Mucosa of gallbladder (tissue), 1 donor: ENCODE measurements around the gene HDC. TPM values are rescaled to one million over a fixed set of nuclear protein-coding genes. Genes with fewer than 3 reads are reported as not detected.

Experiments
- DNase-seq: peaks from one replicate; pipeline ENCODE4 v3.0.0-alpha.2; 2020; ENCODE audit warnings: low spot score
- total RNA-seq: library from RNA; stranded (reverse); gene quantifications from one replicate; pipeline ENCODE4 v1.2.1, GENCODE V29; 2021
- donor health status: DM: no; HTN: no; CAD: no.

Gene HDC
- total RNA-seq, 1 donor from 2014 or later = 11.7 TPM

DNA sequence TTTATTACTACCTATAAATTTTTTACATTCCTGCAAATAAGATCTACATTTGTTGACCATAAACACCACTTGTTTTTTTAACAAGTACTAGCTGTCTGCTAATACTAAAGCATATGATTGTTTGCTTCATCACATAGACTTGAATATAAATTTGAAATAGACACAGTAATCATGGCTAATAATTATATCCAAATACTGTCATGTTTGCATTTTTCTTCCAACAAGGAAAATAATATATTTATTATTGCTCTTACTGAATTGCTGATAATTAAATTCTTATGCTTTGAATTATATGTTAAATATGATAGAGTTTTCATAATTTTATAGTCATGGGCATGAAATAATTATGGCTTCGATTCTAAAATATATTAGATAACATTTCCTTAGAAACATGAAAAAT lies 40.5 kb downstream of the HDC start:
- DNase-seq = no peak

GRCh38 chr15:50224606-50225005 lies 40.9 kb downstream of the HDC start:
- DNase-seq = no peak

DNA sequence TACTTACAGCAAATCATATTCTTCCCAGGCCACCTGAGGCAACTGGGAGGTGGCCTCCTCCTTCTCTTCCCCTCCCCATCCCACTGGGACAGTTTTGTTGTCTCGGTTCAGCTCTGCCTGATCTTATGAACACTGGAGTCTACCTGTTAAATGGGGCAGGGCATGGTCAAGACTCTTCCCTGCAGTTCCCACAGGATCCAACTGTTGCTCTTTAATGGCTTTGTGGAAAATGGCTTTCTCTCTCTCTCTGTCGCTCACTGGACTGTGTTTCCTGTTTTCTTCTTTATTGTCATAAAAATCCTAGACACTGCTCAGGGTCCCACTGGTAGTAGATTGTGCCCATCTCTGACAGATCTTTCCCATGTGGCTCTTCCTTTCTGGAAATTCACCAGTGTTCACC lies 43.3 kb downstream of the HDC start:
- no peak for DNase-seq

- no peak for DNase-seq
Measured at GRCh38 chr15:50219820-50220219, 45.7 kb downstream of the HDC start.

- DNase-seq = no peak
Measured at GRCh38 chr15:50218691-50219090, 46.8 kb downstream of the HDC start.

DNA sequence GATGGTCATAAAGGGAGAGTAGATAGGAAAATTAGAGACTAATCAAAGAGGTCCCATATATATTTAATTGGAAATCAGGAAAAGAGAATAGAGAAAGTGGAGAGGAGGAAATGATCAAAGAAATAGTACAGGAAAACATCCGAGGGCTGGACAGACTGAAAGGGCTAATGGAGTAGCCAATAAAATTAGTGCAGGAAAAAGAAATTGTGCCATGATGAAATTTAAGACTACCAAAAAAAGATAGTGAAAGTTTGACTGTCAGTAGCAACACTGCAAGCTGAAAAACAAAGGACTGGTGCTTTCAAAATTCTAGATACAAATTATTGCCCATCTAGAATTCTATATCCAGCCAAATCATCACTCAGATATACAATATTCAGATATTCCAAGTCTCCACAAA lies 47.2 kb downstream of the HDC start:
- DNase-seq = no peak

DNA sequence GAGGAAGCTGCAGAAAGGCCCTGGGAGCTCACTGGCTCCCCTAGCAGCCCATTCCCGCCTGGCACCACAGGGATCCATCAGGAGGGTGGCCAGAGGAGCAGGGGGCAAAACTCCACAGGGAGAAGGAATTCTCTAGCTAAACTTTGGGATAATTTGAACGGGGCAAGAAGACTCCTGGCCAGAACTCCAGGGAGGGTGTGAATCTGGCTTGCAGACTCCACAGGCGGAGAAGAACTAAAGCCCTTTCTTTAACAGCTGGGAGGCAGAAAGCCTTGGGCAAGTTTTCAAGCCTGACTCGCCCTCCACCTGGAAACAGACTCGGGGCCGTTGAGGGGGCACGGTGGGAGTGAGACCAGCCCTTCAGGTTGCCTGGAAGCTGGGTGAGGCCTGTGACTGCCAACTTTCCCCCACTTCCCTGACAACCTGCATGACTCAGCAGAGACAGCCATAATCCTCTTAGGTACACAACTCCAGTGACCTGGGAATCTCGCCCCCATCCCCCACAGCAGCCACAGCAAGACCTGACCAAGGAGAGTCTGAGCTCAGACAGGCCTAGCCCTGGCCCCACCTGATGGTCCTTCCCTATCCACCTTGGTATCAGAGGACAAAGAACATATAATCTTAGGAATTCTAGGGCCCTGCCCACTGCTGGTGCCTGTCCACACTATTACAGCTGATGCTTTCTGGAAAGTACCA lies 54.9 kb downstream of the HDC start:
- DNase-seq = peak; percentile 30

DNA sequence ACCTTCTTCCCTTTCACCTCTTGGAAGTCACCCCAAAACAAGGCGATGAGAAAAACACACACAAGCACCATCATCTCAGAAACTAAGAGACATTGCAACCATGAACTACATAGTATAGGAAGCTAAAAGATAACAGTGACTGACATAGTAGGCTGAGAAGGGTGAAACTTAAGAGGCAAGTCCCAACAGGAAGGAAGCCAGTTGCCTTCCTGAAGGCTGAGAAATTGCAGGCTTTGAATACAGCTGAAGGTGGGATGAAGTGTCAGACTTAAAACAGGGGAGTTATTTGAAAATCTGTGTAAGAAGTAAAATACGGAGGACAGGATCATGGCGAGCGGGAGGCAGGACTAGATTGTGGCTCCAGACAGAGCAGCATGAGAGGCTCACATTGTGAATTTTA lies 55.7 kb downstream of the HDC start:
- no peak for DNase-seq

DNA sequence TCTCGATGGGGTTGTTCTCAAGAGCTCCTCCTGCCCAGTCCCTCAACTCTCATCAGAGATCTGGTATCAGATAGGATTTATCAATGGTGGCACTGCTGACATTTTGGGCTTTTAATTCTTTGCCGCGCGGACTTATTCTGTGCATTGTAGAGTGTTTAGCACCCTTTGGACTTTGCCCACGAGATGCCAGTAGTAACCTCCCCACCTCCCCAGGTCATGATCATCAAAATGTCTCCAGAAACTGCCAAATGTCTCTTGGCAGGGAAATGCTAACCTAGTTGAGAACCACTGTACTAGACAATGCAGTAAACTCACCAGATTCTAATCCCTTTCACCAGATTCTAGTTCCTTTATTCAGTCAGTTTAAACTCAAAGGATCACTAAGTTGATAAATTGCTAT lies 59.5 kb downstream of the HDC start:
- DNase-seq = no peak

DNA sequence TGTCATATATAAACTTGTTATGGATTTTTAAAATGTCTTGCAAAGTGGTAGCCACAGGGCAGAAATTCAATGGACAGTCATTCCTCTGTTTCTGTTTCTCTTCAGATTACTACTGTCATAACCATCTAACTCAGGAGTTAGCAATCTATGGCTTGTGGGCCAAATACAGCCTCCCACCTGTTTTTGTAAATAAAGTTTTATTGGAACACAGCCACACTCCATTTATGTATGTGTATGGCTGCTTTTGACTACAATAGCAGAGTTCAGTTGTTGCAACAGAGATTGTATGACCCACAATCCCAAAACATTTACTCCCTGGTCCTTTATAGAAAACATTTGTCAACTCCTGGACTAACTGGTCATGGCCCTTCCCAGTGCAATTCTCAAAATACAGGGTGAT lies 63.5 kb downstream of the HDC start:
- no peak for DNase-seq

DNA sequence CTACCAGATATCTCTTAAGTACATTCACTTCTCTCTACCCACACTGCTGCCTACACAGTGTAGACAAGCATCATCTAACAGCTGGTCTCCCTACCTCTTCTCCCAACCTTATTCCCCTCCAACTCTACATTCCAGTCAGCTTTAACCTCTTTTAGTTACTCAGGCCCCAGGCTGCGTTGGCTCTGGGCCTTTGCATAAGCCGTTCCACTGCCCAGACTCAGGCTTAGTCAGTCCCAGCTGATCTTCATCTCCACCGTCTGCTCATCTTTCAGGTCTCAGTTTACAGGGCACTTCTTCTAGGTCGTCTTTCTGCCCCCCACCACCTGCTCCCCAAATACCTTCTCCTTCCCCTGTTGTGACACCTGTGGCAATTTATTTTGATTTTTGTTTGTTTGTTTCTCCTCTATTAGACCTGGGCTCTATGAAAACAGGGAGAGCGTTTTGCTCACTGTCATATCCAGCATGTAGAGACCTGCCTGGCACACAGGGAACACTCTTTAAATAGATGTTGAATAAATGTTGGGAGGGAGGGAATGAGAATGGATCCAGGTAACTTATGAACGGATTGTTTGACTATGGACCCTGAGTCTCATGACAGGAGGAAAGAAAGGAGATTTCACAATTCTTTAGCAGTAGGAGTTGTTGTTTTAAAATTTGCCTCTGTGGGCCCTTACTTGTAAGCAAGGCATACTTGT lies 72.5 kb downstream of the HDC start:
- no peak for DNase-seq

GRCh38 chr15:50192164-50192563 lies 73.4 kb downstream of the HDC start:
- no peak for DNase-seq

Other genes starting within 250 kb of the HDC start
- gene ATP8B4, start 146.5 kb downstream of the HDC start, total RNA-seq = 15.8 TPM
- gene SLC27A2, start 83.5 kb downstream of the HDC start, total RNA-seq = 22.9 TPM
- gene GABPB1, start 89.5 kb upstream of the HDC start, total RNA-seq = 16.0 TPM
- 62.6 TPM for gene USP8, start 158.7 kb upstream of the HDC start, total RNA-seq